ENCODE measurements around the gene RBSN.

DNA sequence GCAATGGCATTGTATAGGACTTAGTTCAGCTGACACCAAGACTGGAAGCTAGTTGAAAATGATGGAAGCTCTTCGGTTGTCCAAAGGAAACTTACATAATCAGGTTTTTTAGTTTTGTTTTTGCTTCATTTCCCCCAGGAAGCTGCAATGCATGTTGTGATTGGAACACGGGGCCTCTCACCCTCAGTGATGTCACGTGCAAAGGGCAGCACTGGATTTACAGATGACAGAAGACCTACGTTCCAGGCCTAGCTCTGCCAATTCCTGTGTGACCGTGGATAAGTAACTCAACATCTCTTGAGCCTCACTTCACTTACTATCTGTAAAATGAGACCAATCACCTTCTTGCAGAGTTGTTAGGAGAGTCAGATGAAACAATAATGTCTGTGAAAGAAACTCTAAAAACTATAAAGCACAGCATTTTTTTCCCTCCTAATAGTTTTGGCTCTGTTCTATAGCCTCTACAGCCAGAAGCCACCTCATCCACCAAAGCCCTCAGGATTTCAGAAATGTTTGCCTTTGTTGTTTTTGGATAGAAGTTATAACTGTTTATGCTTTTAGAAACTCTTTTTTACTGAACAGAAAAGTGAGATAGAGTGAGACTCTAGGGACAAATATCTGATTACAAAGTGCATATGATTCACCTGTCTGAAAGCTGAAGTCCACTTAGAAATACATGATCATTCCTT is 4.6 kb downstream of the RBSN start:
- TF ChIP-seq, protein P1, sequence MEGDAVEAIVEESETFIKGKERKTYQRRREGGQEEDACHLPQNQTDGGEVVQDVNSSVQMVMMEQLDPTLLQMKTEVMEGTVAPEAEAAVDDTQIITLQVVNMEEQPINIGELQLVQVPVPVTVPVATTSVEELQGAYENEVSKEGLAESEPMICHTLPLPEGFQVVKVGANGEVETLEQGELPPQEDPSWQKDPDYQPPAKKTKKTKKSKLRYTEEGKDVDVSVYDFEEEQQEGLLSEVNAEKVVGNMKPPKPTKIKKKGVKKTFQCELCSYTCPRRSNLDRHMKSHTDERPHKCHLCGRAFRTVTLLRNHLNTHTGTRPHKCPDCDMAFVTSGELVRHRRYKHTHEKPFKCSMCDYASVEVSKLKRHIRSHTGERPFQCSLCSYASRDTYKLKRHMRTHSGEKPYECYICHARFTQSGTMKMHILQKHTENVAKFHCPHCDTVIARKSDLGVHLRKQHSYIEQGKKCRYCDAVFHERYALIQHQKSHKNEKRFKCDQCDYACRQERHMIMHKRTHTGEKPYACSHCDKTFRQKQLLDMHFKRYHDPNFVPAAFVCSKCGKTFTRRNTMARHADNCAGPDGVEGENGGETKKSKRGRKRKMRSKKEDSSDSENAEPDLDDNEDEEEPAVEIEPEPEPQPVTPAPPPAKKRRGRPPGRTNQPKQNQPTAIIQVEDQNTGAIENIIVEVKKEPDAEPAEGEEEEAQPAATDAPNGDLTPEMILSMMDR (IDR thresholded peaks at IDR 0.05), result no peak
- TF ChIP-seq POLR2A (IDR thresholded peaks at IDR 0.05), result no peak
- TF ChIP-seq EP300 (IDR thresholded peaks at IDR 0.05), result peak in 1 of 2 donors; percentile 9

Data from tibial nerve (tissue), 4 donors.